OCI-LY3 (cell line): ENCODE data around the gene CDK15.
A peak's percentile ranks its signal among the peaks of the same experiment; 100 is the strongest.

Source experiments
- H2AFZ ChIP-seq: fragments of 200-600, 300-600 bp; shearing (Covaris generic); 2 replicates; pipeline ENCODE4 v1.6.0; 2014; ENCODE audit warnings: antibody characterized with exemption, low read depth, low read length
- H3K27ac ChIP-seq: fragments of 200-600, 300-600 bp; sonication (generic); 2 replicates; pipeline ENCODE4 v1.5.1; 2014; ENCODE audit warnings: mild to moderate bottlenecking, low read length, moderate library complexity, mixed read lengths
- H3K27me3 ChIP-seq: fragments of 200-600, 300-600 bp; sonication (generic); 2 replicates; pipeline ENCODE4 v1.6.1; 2014; ENCODE audit warnings: low read depth, low read length, mixed read lengths
- H3K36me3 ChIP-seq: fragments of 200-600, 300-600 bp; sonication (generic); replicated peaks from 2 replicates; pipeline ENCODE3; 2014; ENCODE audit warnings: low read depth, low read length, mixed read lengths
- H3K4me1 ChIP-seq: fragments of 300-600, 200-600 bp; sonication (generic); 2 replicates; pipeline ENCODE4 v1.6.1; 2014; ENCODE audit warnings: low read length, mixed read lengths
- H3K4me2 ChIP-seq: fragments of 200-600, 300-600 bp; sonication (generic); 2 replicates; pipeline ENCODE4 v1.6.1; 2014; ENCODE audit warnings: low read length, mixed read lengths
- H3K4me3 ChIP-seq: fragments of 300-600, 200-600 bp; sonication (generic); 2 replicates; pipeline ENCODE4 v1.5.1; 2014; ENCODE audit warnings: antibody characterized with exemption, mild to moderate bottlenecking, low read length, moderate library complexity
- H3K79me2 ChIP-seq: fragments of 300-600, 200-600 bp; shearing (Covaris generic); 2 replicates; pipeline ENCODE4 v1.6.1; 2014; ENCODE audit warnings: mild to moderate bottlenecking, low read length, mixed read lengths
- H3K9ac ChIP-seq: fragments of 300-600, 200-600 bp; shearing (Covaris generic); 2 replicates; pipeline ENCODE4 v1.6.0; 2014; ENCODE audit warnings: mild to moderate bottlenecking, low read length, moderate library complexity
- H3K9me3 ChIP-seq: fragments of 200-600, 300-600 bp; shearing (Covaris generic); 2 replicates; pipeline ENCODE4 v1.6.1; 2014; ENCODE audit warnings: low read length, mixed read lengths; ENCODE audit not compliant: insufficient read depth
- H4K20me1 ChIP-seq: fragments of 200-600, 300-600 bp; sonication (generic); 2 replicates; pipeline ENCODE4 v1.6.1; 2016; ENCODE audit warnings: low read length, mixed read lengths; ENCODE audit not compliant: insufficient read depth
- CTCF ChIP-seq: fragments of 200-600, 300-600 bp; sonication (generic); IDR thresholded peaks from 2 replicates; pipeline ENCODE4 v1.5.1; 2014; ENCODE audit warnings: antibody characterized with exemption, low read length, low read depth
- EZH2phosphoT487 ChIP-seq: fragments of 200-600 bp; shearing (Covaris generic); IDR thresholded peaks from 2 replicates; pipeline ENCODE4 v1.6.1; 2018; ENCODE audit warnings: antibody characterized with exemption, mixed run types, low read depth

Gene CDK15

GRCh38 chr2:201855356-201855755, 49.0 kb downstream of the CDK15 start:
- Histone ChIP-seq H3K4me2 (no peak overlapping the region), H3K36me3 (no peaks in the 10 kb centered on the region), H3K27ac (no peak overlapping the region), H3K4me1 (no peaks in the 10 kb centered on the region), H3K4me3 (no peak overlapping the region), H3K27me3 (peaks cover 12% of the 10 kb centered on the region), H4K20me1 (no peaks in the 10 kb centered on the region), H2AFZ (no peak overlapping the region), H3K9ac (no peak overlapping the region), H3K9me3 (no peaks in the 10 kb centered on the region), H3K79me2 (no peaks in the 10 kb centered on the region)
- TF ChIP-seq CTCF, result no peak
- no peak for TF ChIP-seq EZH2phosphoT487

GRCh38 chr2:201857326-201857725, 51.0 kb downstream of the CDK15 start:
- no peaks in the 10 kb centered on the region for H3K79me2 ChIP-seq
- no peaks in the 10 kb centered on the region for H3K36me3 ChIP-seq
- no peak overlapping the region for H3K9ac ChIP-seq
- H3K27ac ChIP-seq, result no peak overlapping the region
- H3K4me2 ChIP-seq, result no peak overlapping the region
- peaks cover 12% of the 10 kb centered on the region for H3K27me3 ChIP-seq
- H3K4me3 ChIP-seq, result no peak overlapping the region
- H3K4me1 ChIP-seq, result peaks cover 5% of the 10 kb centered on the region
- no peak overlapping the region for H2AFZ ChIP-seq
- H3K9me3 ChIP-seq, result no peaks in the 10 kb centered on the region
- TF ChIP-seq CTCF, result no peak
- no peaks in the 10 kb centered on the region for H4K20me1 ChIP-seq

GRCh38 chr2:201858281-201859184, 52.2 kb downstream of the CDK15 start:
- Histone ChIP-seq H3K4me3 (peak overlapping the region; percentile 44), H3K4me1 (peaks cover 5% of the 10 kb centered on the region), H3K79me2 (no peaks in the 10 kb centered on the region), H3K4me2 (peak overlapping the region; percentile 48), H2AFZ (peak overlapping the region; percentile 48; the same call in 1 of the 2 replicates), H3K9ac (no peak overlapping the region), H3K27ac (no peak overlapping the region), H3K27me3 (peaks cover 12% of the 10 kb centered on the region), H3K9me3 (no peaks in the 10 kb centered on the region), H4K20me1 (no peaks in the 10 kb centered on the region), H3K36me3 (no peaks in the 10 kb centered on the region)
- TF ChIP-seq CTCF, result no peak
- TF ChIP-seq EZH2phosphoT487, result no peak

- Histone ChIP-seq H4K20me1 (no peaks in the 10 kb centered on the region), H3K9ac (no peak overlapping the region), H3K27ac (no peak overlapping the region), H3K9me3 (no peaks in the 10 kb centered on the region), H2AFZ (no peak overlapping the region), H3K4me3 (no peak overlapping the region), H3K27me3 (peaks cover 12% of the 10 kb centered on the region), H3K36me3 (no peaks in the 10 kb centered on the region), H3K4me2 (no peak overlapping the region), H3K79me2 (no peaks in the 10 kb centered on the region), H3K4me1 (peaks cover 5% of the 10 kb centered on the region)
- TF ChIP-seq EZH2phosphoT487 (no peak), CTCF (no peak)
Observed at GRCh38 chr2:201859949-201860348, 53.6 kb downstream of the CDK15 start.
